ENCODE measurements around the gene SEMG1.

The SEMG1 gene

GRCh38 chr20:45206725-45207124 lies at the start of gene SEMG1:
Gene SEMG1, plus strand, starts transcription at chr20:45207033. Its CDS starts 21 bp downstream, at chr20:45207054.
- DNase-seq = no peak

- no peak for DNase-seq
Measured at GRCh38 chr20:45157962-45158361, 48.9 kb upstream of the SEMG1 start.

- DNase-seq = no peak
Measured at GRCh38 chr20:45163083-45163803, 43.6 kb upstream of the SEMG1 start.

- DNase-seq = no peak
Measured at GRCh38 chr20:45164906-45165305, 41.9 kb upstream of the SEMG1 start.

GRCh38 chr20:45173522-45173921 lies 33.3 kb upstream of the SEMG1 start:
- no peak for DNase-seq

- no peak for DNase-seq
Measured at GRCh38 chr20:45174434-45175364, 32.1 kb upstream of the SEMG1 start, which contains the start of gene PI3. Gene PI3, plus strand, starts transcription at chr20:45174902. Its CDS starts 21 bp downstream, at chr20:45174923.

- DNase-seq = no peak
Measured at GRCh38 chr20:45176526-45177267, 30.1 kb upstream of the SEMG1 start.

GRCh38 chr20:45179166-45179565 lies 27.7 kb upstream of the SEMG1 start:
- DNase-seq = no peak

- no peak for DNase-seq
Measured at GRCh38 chr20:45181639-45182038, 25.2 kb upstream of the SEMG1 start.

- no peak for DNase-seq
Measured at GRCh38 chr20:45183084-45183483, 23.7 kb upstream of the SEMG1 start.

GRCh38 chr20:45187693-45188092 lies 19.1 kb upstream of the SEMG1 start:
- no peak for DNase-seq

GRCh38 chr20:45189067-45189609 lies 17.7 kb upstream of the SEMG1 start:
- DNase-seq = no peak

GRCh38 chr20:45189861-45190260 lies 17.0 kb upstream of the SEMG1 start:
- no peak for DNase-seq

GRCh38 chr20:45191926-45192325 lies 14.9 kb upstream of the SEMG1 start:
- no peak for DNase-seq

- DNase-seq = no peak
Measured at GRCh38 chr20:45193331-45193730, 13.5 kb upstream of the SEMG1 start.

GRCh38 chr20:45209924-45210323 lies 3.1 kb downstream of the SEMG1 start:
- DNase-seq = no peak

GRCh38 chr20:45211569-45212474 lies 5.0 kb downstream of the SEMG1 start:
- no peak for DNase-seq

GRCh38 chr20:45212836-45213235 lies 6.0 kb downstream of the SEMG1 start:
- no peak for DNase-seq

GRCh38 chr20:45218124-45218523 lies 11.3 kb downstream of the SEMG1 start:
- no peak for DNase-seq

GRCh38 chr20:45218636-45219035 lies 11.8 kb downstream of the SEMG1 start:
- DNase-seq = no peak

GRCh38 chr20:45221076-45221475 lies 14.2 kb downstream of the SEMG1 start, which contains the start of gene SEMG2:
Gene SEMG2, plus strand, starts transcription at chr20:45221373. Its CDS starts 17 bp downstream, at chr20:45221390.
- no peak for DNase-seq

- no peak for DNase-seq
Measured at GRCh38 chr20:45223136-45223535, 16.3 kb downstream of the SEMG1 start.

Measured in CD4-positive, alpha-beta T cell treated with Interleukin-21 for 1 hour (primary cell).